HEK293 (cell line): ENCODE measurements around the gene CCDC63.

ENCODE experiments used
- CTCF ChIP-seq: fragments of 450-650 bp; formaldehyde crosslinking; IDR thresholded peaks from 2 replicates; pipeline ENCODE4 v1.5.1; 2016; ENCODE audit warnings: missing biosample characterization, missing genetic modification characterization
- ZBTB20 ChIP-seq: fragments of 450-650 bp; formaldehyde crosslinking; IDR thresholded peaks from 2 replicates; pipeline ENCODE4 v1.5.1; 2016; ENCODE audit warnings: missing biosample characterization, missing genetic modification characterization
- ZNF704 ChIP-seq: fragments of 450-650 bp; formaldehyde crosslinking; IDR thresholded peaks from 2 replicates; pipeline ENCODE4 v1.5.1; 2016; ENCODE audit warnings: missing biosample characterization, missing genetic modification characterization

- TF ChIP-seq ZNF704 (tag by site-specific recombination) (no peak), CTCF (tag by site-specific recombination) (no peak), ZBTB20 (tag by site-specific recombination) (no peak)
Measured at GRCh38 chr12:110850762-110851161, 4.0 kb downstream of the CCDC63 start.
